AG09319 (cell line): Measurements from ENCODE around the gene ARHGAP22.

Source experiments
- DNase-seq: peaks from one replicate; pipeline ENCODE4 v3.0.0-alpha.2; 2010; ENCODE audit warnings: low read depth; ENCODE audit errors: extremely low read depth
- TF ChIP-seq, protein P1 (sequence below): IDR thresholded peaks from 2 replicates; pipeline ENCODE4 v1.5.1; 2011; ENCODE audit warnings: low read depth, mild to moderate bottlenecking, inconsistent platforms, low read length, moderate library complexity

The ARHGAP22 gene

DNA sequence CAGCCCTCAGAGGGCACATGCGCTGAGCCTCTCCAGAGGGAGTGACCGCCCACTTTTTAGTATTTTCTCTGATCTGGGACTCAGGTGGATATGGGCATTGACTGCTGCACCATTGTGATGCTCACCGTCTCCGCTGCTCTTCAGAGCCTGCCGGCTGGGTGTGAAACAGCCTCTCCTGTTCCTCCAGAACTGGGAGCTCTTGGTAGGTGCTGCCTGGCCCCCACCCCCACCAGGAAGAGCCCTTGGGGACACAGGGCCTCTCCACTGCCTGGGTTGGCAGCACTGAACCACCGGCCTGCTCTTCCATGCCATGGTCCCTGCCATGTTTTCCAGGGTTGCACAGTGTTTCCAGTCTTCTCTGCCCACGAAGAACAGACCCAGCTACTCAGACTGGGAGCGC is 36.3 kb downstream of the ARHGAP22 start:
- TF ChIP-seq, protein P1, sequence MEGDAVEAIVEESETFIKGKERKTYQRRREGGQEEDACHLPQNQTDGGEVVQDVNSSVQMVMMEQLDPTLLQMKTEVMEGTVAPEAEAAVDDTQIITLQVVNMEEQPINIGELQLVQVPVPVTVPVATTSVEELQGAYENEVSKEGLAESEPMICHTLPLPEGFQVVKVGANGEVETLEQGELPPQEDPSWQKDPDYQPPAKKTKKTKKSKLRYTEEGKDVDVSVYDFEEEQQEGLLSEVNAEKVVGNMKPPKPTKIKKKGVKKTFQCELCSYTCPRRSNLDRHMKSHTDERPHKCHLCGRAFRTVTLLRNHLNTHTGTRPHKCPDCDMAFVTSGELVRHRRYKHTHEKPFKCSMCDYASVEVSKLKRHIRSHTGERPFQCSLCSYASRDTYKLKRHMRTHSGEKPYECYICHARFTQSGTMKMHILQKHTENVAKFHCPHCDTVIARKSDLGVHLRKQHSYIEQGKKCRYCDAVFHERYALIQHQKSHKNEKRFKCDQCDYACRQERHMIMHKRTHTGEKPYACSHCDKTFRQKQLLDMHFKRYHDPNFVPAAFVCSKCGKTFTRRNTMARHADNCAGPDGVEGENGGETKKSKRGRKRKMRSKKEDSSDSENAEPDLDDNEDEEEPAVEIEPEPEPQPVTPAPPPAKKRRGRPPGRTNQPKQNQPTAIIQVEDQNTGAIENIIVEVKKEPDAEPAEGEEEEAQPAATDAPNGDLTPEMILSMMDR, result no peak
- no peak for DNase-seq

DNA sequence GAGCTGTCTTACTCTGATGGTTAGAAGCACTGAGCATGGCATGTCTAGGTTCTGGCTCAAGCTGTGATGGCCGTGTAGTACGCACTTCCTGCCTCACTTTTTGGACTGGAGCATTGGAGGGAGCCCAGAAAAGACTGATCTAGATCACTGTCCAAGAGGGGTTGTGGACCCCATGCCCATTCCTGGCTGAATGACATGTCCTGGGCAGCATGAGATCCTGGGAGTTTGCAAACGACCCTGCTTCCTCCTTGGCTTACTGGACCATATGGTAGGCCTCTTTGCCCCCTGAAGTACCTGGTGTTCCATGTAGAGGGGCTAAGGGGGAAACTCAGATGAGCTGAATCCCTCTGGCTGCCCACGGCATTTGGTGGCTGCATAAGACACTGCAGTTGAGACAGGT is 36.7 kb downstream of the ARHGAP22 start:
- no peak for DNase-seq
- TF ChIP-seq, protein P1, result no peak

DNA sequence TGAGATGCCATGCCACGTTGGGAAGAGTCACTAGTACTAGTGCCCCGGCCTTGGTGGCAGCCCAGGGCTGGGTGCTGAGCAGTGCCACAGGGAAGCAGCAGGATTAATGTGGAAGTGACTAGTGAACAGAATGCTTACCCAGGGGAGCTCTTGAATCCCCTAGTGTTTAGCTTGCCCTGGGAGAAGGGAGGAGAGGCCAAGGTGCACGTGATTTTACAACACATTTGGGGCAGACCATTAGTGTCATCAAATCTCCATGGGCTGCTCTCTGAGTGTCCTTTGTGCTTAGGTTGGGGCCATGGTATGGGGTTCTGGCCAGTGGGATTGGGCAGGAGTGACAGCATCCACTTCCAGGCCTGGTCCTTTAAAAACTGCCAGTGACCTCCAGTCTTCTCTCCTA is 37.5 kb downstream of the ARHGAP22 start:
- DNase-seq, result no peak
- TF ChIP-seq, protein P1, result no peak

DNA sequence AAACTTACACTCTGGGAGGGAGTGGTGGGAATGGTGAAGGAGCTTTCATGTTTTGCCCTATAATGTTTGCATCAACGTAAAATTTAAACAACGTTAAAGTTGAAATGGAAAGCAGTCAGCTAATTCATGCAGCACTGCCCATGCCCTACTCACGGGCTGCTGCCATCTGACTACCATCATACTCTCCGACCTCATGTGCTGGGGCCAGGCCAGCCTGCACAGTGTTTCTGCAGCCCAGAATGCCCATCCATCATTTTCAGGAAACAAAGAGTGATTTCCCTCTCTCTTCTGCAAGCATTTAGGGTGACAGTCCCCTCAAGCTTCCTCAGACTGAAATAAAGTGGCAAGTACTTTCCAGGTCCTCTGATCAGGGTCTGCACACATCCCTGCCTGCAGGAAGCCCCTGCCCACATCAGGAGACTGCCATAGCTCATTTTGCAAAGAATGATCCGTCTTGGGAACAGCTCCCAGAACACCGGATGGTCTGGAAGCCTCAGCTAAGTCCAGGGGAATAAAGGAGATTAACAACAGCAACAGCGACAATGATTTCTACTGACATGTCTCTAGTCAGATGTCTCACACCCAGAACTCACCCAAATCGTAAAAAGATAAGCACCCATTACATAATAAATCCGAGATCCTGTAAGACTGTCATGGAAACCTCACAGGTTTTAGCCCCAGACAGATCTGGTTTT is 40.3 kb downstream of the ARHGAP22 start:
- TF ChIP-seq, protein P1, result no peak
- DNase-seq, result no peak

DNA sequence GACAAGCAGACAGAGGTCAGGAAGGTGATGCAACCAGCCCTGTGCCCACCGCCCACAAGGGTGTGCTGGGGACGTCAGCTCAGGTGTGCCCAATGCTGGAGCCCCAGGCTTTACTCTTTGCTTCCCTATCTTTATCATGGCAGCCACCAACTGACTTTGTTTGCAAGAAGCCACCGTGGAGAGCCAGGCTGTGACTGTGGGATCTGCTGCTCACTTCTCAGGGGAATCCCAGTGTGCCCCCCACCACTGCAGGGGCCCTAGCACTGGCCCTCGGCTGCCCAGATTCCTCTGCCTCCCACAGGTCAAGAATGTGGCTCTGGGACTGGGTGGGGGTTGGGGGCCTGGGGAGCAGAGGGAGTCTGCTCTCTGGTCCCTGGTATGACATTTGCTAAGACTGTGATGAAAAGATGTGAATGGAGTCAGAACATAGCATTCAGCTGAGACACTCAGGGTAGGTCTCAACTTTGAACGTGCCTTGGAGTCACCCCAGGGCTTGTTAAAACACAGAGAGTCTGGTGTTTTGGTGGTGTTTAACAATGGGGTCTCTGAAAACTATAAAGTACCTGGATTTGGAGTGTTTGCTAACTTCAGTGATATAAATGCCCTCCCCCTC is 47.3 kb downstream of the ARHGAP22 start:
- TF ChIP-seq, protein P1, result no peak
- DNase-seq, result no peak

GRCh38 chr10:48556713-48557112 is 48.2 kb downstream of the ARHGAP22 start:
- DNase-seq, result no peak
- TF ChIP-seq, protein P1, result no peak

GRCh38 chr10:48556065-48556464 is 48.8 kb downstream of the ARHGAP22 start:
- DNase-seq, result no peak
- TF ChIP-seq, protein P1, result no peak
